Left cardiac atrium (tissue), 4 donors: ENCODE measurements around the gene CACNA1D. TPM values are rescaled to one million over a fixed set of nuclear protein-coding genes. Genes with fewer than 3 reads are reported as not detected.
"Not testable (repeated sequence)": the region's sequence is repeated elsewhere in the genome, so short reads cannot be mapped to it uniquely, and the experiment has no call there.

Experiments used
- ATAC-seq, 2 donors: fragments of 200-7000 bp; cut with Tn5 transposase; one replicate each; pipeline ENCODE4 v1.9.1; 2020; ENCODE audit warnings: mild to moderate bottlenecking in 2 of 2, moderate library complexity in 2 of 2
- DNase-seq: peaks from one replicate; pipeline ENCODE4 v3.0.0-alpha.2; 2020
- intact Hi-C, 2 donors: fragments of 100-400 bp; cut with DNase I; formaldehyde crosslinking; loops; one replicate each; pipeline versions ENCODE4 v1.14.1 to v1.15.1; 2022 to 2023
- total RNA-seq, 2 donors: library from RNA; stranded (reverse); fragmentation: NEBNext Ultra II Directional; extraction: Animal tissue kit (Norgen Biotek cat#: 25700); gene quantifications; one replicate each; pipeline ENCODE4 v1.2.1, GENCODE V29; 2021
- donor health status: DM: no; HTN: yes; CAD: no.
- donor health status: DM: no; HTN: yes; CAD: no; lungs with severe emphysema.
- donor health status: DM: yes; HTN: yes; CAD: no.
- donor health status: Dilated cardiomyopathy.

Gene CACNA1D
- total RNA-seq, 2 donors from 2014 or later: 2.4 to 6.9 TPM

GRCh38 chr3:53628536-53629401 is 134.4 kb downstream of the CACNA1D start:
- DNase-seq: no peak
- no peak for ATAC-seq
- intact Hi-C loops: no loop called here

GRCh38 chr3:53629402-53629723 is 135.0 kb downstream of the CACNA1D start:
- intact Hi-C loops: no loop called here
- ATAC-seq (no peak), DNase-seq (no peak)

DNA sequence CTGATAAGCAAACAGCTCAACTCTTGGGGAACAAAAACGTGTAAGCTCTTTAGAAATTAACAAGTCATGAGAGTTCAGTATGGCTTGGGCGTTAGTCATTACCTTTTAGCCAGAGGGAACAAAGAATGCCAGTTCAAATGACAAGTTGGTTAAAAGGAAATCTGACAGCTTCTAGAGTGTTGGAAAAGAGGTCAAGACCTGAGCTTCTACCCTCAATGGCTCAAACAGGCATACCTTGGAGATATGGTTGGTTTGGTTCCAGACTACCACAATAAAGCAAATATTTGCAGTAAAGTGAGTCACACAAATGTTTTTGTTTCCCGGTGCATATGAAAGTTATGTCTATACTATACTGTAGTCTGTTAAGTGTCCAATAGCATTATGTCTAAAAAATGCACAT is 136.1 kb downstream of the CACNA1D start:
- ATAC-seq (no peak), DNase-seq (no peak)
- intact Hi-C loops: no loop called here

DNA sequence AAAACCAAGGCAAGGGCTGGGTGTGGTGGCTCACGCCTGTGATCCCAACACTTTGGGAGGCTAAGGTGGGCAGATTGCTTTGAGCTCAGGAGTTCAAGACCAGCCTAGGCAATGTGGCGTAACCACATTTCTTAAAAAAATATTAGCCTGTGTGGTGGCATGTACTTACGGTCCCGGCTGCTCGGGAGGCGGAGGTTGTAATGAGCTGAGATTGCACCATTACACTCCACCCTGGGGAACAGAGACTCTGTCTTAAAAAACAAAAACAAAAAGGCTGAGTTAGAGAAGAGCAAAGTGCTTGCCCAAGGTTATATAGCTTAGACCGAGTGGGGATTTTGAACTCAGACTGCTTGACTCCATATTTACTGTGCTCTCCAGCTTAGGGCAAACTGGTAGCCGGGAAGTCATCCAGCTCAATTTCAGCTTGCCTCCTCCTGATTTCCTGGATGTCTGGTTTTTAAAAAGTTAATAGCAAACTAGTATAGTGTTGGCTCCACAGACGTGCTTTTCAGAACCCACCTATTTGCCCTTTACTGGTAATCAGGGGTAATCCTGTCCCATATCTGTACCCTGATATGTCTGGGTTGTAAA is 138.9 kb downstream of the CACNA1D start:
- DNase-seq: no peak
- ATAC-seq: no peak
- intact Hi-C loops: no loop called here

DNA sequence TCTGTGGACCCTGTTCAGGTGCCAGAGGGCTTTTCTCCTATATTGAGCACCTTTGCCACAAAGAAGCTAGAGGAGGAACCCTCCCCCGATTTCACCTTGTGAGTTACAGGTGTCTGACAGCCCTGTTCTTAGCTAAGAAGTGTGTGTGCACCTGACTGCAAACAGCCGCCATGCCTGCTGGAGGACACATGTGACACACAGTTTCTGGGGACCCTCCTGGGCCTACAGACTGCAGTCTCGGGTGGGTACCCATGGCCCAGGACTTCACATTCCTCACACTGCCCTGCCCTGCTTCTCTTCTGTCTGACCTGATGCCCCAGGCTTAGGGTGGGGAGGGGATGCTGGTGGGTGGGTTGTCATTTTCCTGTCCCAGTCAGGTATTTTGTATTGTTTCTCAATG is 140.6 kb downstream of the CACNA1D start:
- DNase-seq: no peak
- no peak for ATAC-seq
- intact Hi-C loops: no loop called here

GRCh38 chr3:53638806-53639205 is 144.4 kb downstream of the CACNA1D start:
- ATAC-seq, intact Hi-C loops, DNase-seq: not testable (repeated sequence)

DNA sequence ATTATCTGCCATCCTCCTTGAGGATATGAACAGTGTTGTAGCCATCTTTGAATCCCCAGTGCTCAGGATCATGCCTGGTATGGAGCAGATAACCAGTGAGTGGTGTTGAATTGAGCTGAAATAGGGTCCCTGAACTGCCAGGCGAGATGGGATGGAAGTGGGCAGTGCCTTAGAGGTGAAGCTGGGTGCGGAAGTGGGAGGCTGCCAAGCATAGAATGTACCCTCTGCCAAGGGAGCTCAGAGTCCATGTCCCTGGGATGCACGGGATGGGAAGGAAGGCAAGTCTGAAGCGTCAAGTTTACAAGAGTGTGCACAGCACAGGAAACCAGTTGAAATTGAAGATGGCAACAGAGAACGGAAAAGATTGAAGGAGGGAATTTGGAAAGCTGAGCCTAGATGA is 147.0 kb downstream of the CACNA1D start:
- intact Hi-C loops: no loop called here
- DNase-seq (no peak), ATAC-seq (no peak)

DNA sequence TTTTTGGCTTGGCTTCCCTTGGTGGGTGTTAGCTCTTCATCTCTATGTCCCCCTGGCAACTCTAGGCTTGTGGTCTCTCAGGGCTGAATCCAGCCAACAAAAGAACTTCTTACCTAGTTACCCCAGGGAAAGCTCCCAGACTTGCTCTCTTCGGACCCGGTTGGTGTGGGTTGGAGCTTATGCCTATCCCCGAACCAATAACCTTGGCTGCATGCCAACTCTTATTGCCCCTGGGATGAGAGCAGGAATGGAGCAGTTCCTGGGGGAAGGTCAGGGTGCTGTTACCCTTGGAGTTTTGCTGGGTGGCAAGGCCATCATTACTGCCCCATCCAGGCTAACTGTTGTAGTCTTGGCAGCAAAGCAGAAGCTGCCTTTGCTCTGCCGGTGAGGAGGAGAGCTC is 147.8 kb downstream of the CACNA1D start:
- intact Hi-C loops: no loop called here
- no peak for ATAC-seq
- DNase-seq: no peak

DNA sequence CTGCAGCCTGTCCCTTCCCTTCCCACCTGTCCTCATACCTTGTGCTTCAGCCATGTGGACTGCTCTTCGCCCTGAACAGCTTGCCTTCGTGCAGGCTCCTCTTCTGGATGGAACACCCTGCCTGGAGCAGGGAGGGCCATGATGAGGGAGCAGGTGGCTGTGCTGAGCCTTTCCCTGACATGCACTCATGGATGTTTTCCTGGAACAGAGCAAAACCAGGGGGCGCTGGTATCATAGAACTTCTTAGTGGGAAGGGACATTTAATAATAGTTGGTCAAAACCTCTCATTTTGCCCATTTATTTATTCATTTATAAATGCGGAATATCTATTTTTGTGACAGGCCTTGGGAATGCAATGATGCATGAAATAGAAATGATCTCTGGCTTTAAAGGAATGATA is 149.3 kb downstream of the CACNA1D start:
- ATAC-seq: no peak

DNA sequence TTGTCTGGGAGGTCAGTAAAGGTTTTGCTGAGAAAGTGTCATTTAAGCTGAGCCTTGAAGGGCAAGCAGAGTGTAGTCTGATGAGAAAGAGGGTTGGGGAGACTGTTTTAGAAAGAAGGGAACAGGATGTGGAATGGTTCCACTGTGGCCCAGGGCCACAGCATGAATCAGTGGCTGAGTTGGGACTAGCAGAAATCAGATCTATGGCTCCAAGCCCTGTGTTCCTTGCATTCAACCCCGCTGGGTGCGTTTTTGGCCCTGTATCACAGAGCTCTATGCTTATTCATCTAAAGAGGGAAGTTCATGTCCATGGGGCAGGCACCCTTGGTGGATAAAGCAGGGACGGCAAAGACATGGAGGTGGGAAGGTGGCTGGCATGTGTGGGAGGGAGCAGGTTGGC is 151.3 kb downstream of the CACNA1D start:
- no peak for ATAC-seq
- DNase-seq: no peak

More for the DNA sequence above, 149.3 kb downstream of the CACNA1D start:
- intact Hi-C loops: no loop called here
- DNase-seq: no peak

DNA sequence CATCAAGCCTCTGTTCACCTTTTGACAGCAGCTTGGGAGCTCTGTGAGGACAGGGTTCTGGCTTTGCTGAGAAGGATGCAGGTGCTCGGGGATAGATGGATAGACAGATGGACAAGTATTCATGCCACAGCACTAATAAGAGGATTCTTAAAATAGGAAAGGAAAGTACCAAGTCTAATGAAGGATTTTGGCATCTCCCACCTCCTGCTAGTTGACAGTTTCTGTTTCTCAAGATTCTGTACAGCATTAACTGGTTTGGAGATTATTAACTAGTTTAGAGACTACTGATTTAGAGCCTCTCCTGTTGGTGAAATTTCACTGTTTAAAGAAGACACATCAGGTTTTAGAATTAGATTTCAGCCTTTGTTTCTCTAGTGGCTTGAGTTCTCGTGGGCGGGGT is 152.3 kb downstream of the CACNA1D start:
- ATAC-seq (no peak), DNase-seq (no peak)
- intact Hi-C loops: no loop called here

More for the DNA sequence above, 151.3 kb downstream of the CACNA1D start:
- intact Hi-C loops: no loop called here

DNA sequence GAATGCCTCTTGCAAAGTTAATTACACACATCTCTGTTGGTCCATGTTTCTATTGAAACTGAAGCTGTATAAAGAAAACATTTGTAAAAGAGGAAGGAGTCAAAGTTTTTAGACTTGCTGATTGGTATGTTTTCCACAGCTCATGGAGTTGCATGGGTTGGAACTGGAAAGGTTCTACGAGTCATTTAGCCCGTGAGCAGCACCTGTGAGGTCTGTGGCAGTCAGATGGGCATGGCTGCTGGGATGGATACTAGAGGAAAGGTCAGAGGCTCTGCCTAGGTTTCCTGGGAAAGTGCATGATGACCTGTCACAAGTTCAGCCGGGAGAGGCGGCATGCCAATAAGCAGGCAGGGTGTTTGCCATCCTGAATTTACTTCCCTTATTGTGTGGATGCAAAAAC is 155.4 kb downstream of the CACNA1D start:
- ATAC-seq: no peak
- intact Hi-C loops: no loop called here
- DNase-seq: no peak

- ATAC-seq: no peak
- intact Hi-C loops: no loop called here
- no peak for DNase-seq
Observed at GRCh38 chr3:53650424-53650823, 156.0 kb downstream of the CACNA1D start.

GRCh38 chr3:53650928-53651661 is 156.7 kb downstream of the CACNA1D start:
- intact Hi-C loops: no loop called here
- ATAC-seq (no peak), DNase-seq (no peak)

DNA sequence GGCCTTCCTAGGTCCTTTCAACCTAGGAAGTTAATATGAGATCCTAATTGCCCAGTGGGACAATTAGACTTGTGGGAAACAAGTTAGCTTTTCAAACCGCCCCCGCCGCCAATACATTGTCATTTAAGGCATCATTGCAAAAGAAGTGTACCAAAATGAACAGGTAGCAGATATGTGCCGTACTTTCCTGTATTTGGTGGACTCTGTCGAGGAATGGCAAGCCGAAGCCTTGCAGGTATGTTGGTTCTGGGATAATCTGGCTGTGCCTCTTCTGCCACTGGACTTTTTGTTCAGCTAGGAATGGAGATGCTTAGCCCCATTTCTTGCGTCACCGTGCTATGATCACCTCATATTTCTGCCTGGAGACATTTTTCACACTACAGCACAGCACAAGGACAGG is 157.5 kb downstream of the CACNA1D start:
- no peak for DNase-seq
- intact Hi-C loops: no loop called here
- ATAC-seq: no peak

GRCh38 chr3:53657651-53658050 is 163.2 kb downstream of the CACNA1D start:
- intact Hi-C loops: no loop called here
- no peak for ATAC-seq

DNA sequence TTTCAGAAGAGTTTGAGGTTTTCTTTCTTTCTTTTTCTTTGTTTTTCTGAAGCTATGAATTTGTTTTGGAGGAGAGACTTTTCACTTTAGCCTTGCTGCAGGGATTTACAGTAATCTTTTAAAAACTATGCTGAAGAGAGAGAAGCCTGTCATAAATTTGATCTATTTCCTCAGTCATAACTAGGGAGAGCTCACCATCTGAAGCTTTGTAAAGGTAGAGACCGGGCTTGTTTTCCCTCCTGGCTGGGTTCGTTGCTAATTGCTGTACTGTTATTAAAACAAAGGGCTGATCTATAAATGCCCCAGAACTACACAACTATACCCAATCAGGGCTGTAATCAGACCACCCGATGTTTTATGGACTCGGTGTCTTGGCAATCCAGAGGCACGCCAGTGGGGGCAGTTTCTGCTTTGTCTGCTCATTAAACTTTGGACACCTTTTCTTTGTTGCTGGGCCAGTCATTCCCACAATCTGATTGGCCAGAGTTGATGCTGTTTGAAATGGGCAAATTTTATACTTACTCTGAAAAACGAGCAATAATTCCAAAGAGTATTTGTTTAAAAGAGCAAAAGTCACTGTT is 164.3 kb downstream of the CACNA1D start:
- no peak for ATAC-seq
- DNase-seq: no peak
- intact Hi-C loops: no loop called here

More at GRCh38 chr3:53657651-53658050, 163.2 kb downstream of the CACNA1D start:
- DNase-seq: no peak

GRCh38 chr3:53659996-53660395 is 165.6 kb downstream of the CACNA1D start:
- ATAC-seq (no peak), DNase-seq (no peak)
- intact Hi-C loops: no loop called here

DNA sequence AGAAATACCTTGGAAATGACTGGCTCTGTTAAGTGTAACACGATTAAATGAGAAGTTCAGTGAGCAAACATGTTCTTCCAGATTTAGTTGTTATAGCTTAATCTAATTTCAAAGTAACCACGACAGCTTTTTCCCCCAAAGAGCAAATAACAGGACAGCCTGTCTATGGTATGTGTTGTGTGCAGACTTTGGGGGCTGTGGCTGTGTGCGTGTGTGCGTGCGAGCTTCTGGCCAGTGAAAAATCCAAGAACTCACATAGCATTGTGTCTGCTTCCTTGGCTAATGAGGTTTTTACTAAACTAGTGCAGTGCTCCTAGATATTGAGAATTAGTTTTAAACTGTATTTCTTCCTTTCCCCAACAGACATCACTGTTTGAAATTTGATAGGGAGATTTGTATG is 167.1 kb downstream of the CACNA1D start:
- DNase-seq: no peak
- no peak for ATAC-seq
- intact Hi-C loops: no loop called here

GRCh38 chr3:53664812-53665211 is 170.4 kb downstream of the CACNA1D start:
- intact Hi-C loops, ATAC-seq: not testable (repeated sequence)

More at GRCh38 chr3:53664812-53665211, 170.4 kb downstream of the CACNA1D start:
- DNase-seq: not testable (repeated sequence)
